Loucy (cell line): ENCODE results near the gene CCDC146.

ENCODE experiments used
- H2AFZ ChIP-seq: fragments of 200-600 bp; sonication (generic); 2 replicates; pipeline ENCODE4 v1.6.0; 2016; ENCODE audit warnings: antibody characterized with exemption, mild to moderate bottlenecking, low read length, moderate library complexity
- H3F3A ChIP-seq: fragments of 200-600 bp; 2 replicates; pipeline ENCODE4 v1.6.0; 2016; ENCODE audit warnings: antibody characterized with exemption, low read depth, mild to moderate bottlenecking
- H3K27me3 ChIP-seq: fragments of 200-600 bp; sonication (generic); 2 replicates; pipeline ENCODE4 v1.6.1; 2014; ENCODE audit warnings: low read length, mild to moderate bottlenecking; ENCODE audit not compliant: insufficient read depth, poor library complexity, severe bottlenecking
- H3K36me3 ChIP-seq: fragments of 200-600 bp; sonication (generic); 2 replicates; pipeline ENCODE4 v1.6.1; 2016; ENCODE audit warnings: low read length; ENCODE audit not compliant: insufficient read depth
- H3K4me1 ChIP-seq: fragments of 200-600 bp; sonication (generic); 2 replicates; pipeline ENCODE4 v1.5.1; 2014; ENCODE audit warnings: low read length, mild to moderate bottlenecking; ENCODE audit not compliant: insufficient read depth, poor library complexity, severe bottlenecking
- H3K4me2 ChIP-seq: fragments of 200-600 bp; sonication (generic); 2 replicates; pipeline ENCODE4 v1.6.0; 2014; ENCODE audit warnings: antibody characterized with exemption, low read length, low read depth, mild to moderate bottlenecking; ENCODE audit not compliant: poor library complexity, severe bottlenecking
- H3K4me3 ChIP-seq: fragments of 200-600 bp; sonication (generic); 2 replicates; pipeline ENCODE4 v1.5.1; 2014; ENCODE audit warnings: low read length, mild to moderate bottlenecking, mixed read lengths; ENCODE audit not compliant: poor library complexity, severe bottlenecking
- H3K79me2 ChIP-seq: fragments of 200-600 bp; sonication (generic); 2 replicates; pipeline ENCODE4 v1.6.1; 2014; ENCODE audit warnings: low read length; ENCODE audit not compliant: insufficient read depth
- H3K9ac ChIP-seq: fragments of 200-600 bp; sonication (generic); 2 replicates; pipeline ENCODE4 v1.6.0; 2014; ENCODE audit warnings: mild to moderate bottlenecking, low read depth, low read length, moderate library complexity; ENCODE audit not compliant: poor library complexity, severe bottlenecking
- H3K9me2 ChIP-seq: fragments of 200-600 bp; sonication (generic); replicated peaks from 2 replicates; pipeline ENCODE4 v1.6.1; 2016; ENCODE audit warnings: low read depth, low read length, mixed read lengths
- H3K9me3 ChIP-seq: fragments of 200-600 bp; sonication (generic); 2 replicates; pipeline ENCODE4 v1.6.1; 2014; ENCODE audit warnings: mild to moderate bottlenecking, antibody characterized with exemption, low read length, low read depth; ENCODE audit not compliant: insufficient read depth
- H4K20me1 ChIP-seq: fragments of 200-600 bp; sonication (generic); 2 replicates; pipeline ENCODE4 v1.6.0; 2014; ENCODE audit warnings: antibody characterized with exemption, low read length, mild to moderate bottlenecking; ENCODE audit not compliant: insufficient read depth, poor library complexity, severe bottlenecking
- CTCF ChIP-seq: fragments of 200-600 bp; sonication (generic); conservative IDR thresholded peaks from 2 replicates; pipeline ENCODE4 v1.5.1; 2014; ENCODE audit warnings: mild to moderate bottlenecking, antibody characterized with exemption, low read length
- EZH2phosphoT487 ChIP-seq: fragments of 200-600 bp; IDR thresholded peaks from 2 replicates; pipeline ENCODE4 v1.6.1; 2018; ENCODE audit warnings: antibody characterized with exemption, mild to moderate bottlenecking, moderate library complexity, borderline replicate concordance

CCDC146 gene

DNA sequence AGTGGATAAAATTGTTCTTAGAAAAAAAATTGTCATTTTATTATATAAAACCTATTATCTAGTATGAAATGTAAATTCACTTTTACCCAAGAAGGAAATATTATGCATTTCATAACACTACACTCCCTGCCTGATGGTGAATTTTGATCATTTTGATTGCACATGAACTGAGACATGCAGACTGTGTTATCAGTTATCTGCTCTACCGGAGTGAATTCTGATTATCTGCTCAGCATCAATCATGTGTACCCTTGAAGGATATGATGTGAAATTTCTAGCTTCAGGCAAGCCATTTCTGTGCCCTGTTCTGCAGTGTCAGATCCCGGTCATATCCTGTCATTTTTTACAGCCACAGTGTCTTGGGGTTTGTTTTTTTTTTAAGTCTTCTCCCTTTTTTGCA lies 162.2 kb downstream of the CCDC146 start:
- no peak for TF ChIP-seq EZH2phosphoT487
- Histone ChIP-seq H3F3A (no peaks in the 10 kb centered on the region), H3K4me3 (no peak overlapping the region), H3K36me3 (no peaks in the 10 kb centered on the region), H3K4me1 (no peaks in the 10 kb centered on the region), H3K79me2 (no peaks in the 10 kb centered on the region), H3K9me3 (no peaks in the 10 kb centered on the region), H3K27me3 (no peaks in the 10 kb centered on the region), H3K9me2 (no peaks in the 10 kb centered on the region), H3K9ac (no peak overlapping the region), H3K4me2 (no peak overlapping the region), H2AFZ (no peak overlapping the region), H4K20me1 (no peaks in the 10 kb centered on the region)

- Histone ChIP-seq H3K4me3 (no peak overlapping the region), H3K9me2 (no peaks in the 10 kb centered on the region), H4K20me1 (no peaks in the 10 kb centered on the region), H3K27me3 (no peaks in the 10 kb centered on the region), H3K4me2 (no peak overlapping the region), H3K9me3 (no peaks in the 10 kb centered on the region), H3F3A (no peaks in the 10 kb centered on the region), H2AFZ (no peak overlapping the region), H3K4me1 (no peaks in the 10 kb centered on the region), H3K79me2 (no peaks in the 10 kb centered on the region), H3K36me3 (no peaks in the 10 kb centered on the region), H3K9ac (no peak overlapping the region)
- TF ChIP-seq EZH2phosphoT487: no peak
- no peak for TF ChIP-seq CTCF
Observed at GRCh38 chr7:77288676-77289320, 166.4 kb downstream of the CCDC146 start.

DNA sequence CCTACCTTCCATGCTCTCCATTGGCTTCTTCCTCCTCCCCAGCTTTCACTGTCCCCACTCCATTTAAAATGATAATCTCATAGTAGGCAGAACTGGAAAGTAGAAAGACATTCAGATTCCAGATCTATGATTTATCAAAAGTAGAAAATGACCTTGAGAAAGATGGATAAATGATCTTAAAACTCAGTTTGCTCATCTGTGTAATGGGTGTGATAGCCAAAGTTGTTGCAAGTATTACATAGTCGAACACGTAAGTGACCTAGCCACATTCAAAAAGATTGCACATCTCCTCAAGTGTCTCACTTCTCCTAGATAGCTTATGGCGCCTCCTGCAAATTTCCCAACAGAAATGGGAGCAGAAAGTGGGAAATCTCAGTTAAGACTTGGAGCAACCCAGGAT lies 167.0 kb downstream of the CCDC146 start:
- no peaks in the 10 kb centered on the region for H3K9me3 ChIP-seq
- no peaks in the 10 kb centered on the region for H3K4me1 ChIP-seq
- no peaks in the 10 kb centered on the region for H3K79me2 ChIP-seq
- no peak overlapping the region for H3K4me2 ChIP-seq
- no peaks in the 10 kb centered on the region for H4K20me1 ChIP-seq
- no peaks in the 10 kb centered on the region for H3K36me3 ChIP-seq
- H3K4me3 ChIP-seq: no peak overlapping the region
- H3K9me2 ChIP-seq: no peaks in the 10 kb centered on the region
- TF ChIP-seq CTCF: no peak
- no peak for TF ChIP-seq EZH2phosphoT487
- no peak overlapping the region for H2AFZ ChIP-seq
- H3K9ac ChIP-seq: no peak overlapping the region
- no peaks in the 10 kb centered on the region for H3K27me3 ChIP-seq
- H3F3A ChIP-seq: no peaks in the 10 kb centered on the region

GRCh38 chr7:77290425-77290824 lies 168.0 kb downstream of the CCDC146 start:
- Histone ChIP-seq H3K4me1 (no peaks in the 10 kb centered on the region), H3K9ac (no peak overlapping the region), H4K20me1 (no peaks in the 10 kb centered on the region), H3K9me3 (no peaks in the 10 kb centered on the region), H3K27me3 (no peaks in the 10 kb centered on the region), H3K9me2 (no peaks in the 10 kb centered on the region), H3K36me3 (no peaks in the 10 kb centered on the region), H3F3A (no peaks in the 10 kb centered on the region), H2AFZ (no peak overlapping the region), H3K4me2 (no peak overlapping the region), H3K4me3 (no peak overlapping the region), H3K79me2 (no peaks in the 10 kb centered on the region)
- TF ChIP-seq CTCF: no peak
- TF ChIP-seq EZH2phosphoT487: no peak
